ENCODE results near the gene GNAO1.

DNA sequence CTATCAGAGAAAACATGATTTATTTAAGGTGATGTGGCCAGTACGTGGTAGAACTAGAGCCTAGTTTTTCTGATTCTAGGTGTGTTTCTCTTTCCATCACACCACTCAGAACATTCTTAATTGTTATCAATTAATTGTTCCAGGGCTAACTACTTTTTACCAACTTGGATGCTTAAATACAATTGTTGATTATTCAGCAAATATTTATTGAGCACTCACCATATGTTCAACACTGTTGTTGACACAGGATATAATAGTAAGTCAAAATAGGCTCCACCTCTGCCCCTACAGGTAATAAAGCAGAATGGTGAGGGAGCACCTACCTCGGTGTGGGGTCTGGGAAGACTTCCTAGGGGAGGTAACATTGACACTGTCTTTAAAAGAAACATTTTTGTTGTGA, 16.1 kb downstream of the GNAO1 start:
- TF ChIP-seq, protein P1, sequence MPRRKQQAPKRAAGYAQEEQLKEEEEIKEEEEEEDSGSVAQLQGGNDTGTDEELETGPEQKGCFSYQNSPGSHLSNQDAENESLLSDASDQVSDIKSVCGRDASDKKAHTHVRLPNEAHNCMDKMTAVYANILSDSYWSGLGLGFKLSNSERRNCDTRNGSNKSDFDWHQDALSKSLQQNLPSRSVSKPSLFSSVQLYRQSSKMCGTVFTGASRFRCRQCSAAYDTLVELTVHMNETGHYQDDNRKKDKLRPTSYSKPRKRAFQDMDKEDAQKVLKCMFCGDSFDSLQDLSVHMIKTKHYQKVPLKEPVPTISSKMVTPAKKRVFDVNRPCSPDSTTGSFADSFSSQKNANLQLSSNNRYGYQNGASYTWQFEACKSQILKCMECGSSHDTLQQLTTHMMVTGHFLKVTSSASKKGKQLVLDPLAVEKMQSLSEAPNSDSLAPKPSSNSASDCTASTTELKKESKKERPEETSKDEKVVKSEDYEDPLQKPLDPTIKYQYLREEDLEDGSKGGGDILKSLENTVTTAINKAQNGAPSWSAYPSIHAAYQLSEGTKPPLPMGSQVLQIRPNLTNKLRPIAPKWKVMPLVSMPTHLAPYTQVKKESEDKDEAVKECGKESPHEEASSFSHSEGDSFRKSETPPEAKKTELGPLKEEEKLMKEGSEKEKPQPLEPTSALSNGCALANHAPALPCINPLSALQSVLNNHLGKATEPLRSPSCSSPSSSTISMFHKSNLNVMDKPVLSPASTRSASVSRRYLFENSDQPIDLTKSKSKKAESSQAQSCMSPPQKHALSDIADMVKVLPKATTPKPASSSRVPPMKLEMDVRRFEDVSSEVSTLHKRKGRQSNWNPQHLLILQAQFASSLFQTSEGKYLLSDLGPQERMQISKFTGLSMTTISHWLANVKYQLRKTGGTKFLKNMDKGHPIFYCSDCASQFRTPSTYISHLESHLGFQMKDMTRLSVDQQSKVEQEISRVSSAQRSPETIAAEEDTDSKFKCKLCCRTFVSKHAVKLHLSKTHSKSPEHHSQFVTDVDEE (CRISPR knock-in tag; IDR thresholded peaks at IDR 0.05), result no peak
- TF ChIP-seq TCF4 (CRISPR knock-in tag; IDR thresholded peaks at IDR 0.05; ENCODE audit: borderline replicate concordance), result no peak
- TF ChIP-seq ZFP30 (CRISPR knock-in tag; IDR thresholded peaks at IDR 0.05), result no peak
- TF ChIP-seq, protein P2, sequence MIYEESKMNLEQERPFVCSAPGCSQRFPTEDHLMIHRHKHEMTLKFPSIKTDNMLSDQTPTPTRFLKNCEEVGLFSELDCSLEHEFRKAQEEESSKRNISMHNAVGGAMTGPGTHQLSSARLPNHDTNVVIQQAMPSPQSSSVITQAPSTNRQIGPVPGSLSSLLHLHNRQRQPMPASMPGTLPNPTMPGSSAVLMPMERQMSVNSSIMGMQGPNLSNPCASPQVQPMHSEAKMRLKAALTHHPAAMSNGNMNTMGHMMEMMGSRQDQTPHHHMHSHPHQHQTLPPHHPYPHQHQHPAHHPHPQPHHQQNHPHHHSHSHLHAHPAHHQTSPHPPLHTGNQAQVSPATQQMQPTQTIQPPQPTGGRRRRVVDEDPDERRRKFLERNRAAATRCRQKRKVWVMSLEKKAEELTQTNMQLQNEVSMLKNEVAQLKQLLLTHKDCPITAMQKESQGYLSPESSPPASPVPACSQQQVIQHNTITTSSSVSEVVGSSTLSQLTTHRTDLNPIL (CRISPR knock-in tag; IDR thresholded peaks at IDR 0.05; ENCODE audit: low read depth), result no peak
- TF ChIP-seq, protein P3, sequence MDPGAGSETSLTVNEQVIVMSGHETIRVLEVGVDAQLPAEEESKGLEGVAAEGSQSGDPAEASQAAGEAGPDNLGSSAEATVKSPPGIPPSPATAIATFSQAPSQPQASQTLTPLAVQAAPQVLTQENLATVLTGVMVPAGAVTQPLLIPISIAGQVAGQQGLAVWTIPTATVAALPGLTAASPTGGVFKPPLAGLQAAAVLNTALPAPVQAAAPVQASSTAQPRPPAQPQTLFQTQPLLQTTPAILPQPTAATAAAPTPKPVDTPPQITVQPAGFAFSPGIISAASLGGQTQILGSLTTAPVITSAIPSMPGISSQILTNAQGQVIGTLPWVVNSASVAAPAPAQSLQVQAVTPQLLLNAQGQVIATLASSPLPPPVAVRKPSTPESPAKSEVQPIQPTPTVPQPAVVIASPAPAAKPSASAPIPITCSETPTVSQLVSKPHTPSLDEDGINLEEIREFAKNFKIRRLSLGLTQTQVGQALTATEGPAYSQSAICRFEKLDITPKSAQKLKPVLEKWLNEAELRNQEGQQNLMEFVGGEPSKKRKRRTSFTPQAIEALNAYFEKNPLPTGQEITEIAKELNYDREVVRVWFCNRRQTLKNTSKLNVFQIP (CRISPR knock-in tag; IDR thresholded peaks at IDR 0.05; ENCODE audit: borderline replicate concordance, low read depth), result no peak
